Mammary epithelial cell (primary cell): ENCODE results near the gene CCDC178.

Source experiments
- CTCF ChIP-seq, 2 donors: IDR thresholded peaks in 1 of 2; conservative IDR thresholded peaks in 1 of 2; 2 replicates each; pipeline ENCODE4 v1.5.1; 2011 to 2012; ENCODE audit warnings: inconsistent platforms in 2 of 2, low read length in 2 of 2, mild to moderate bottlenecking in 2 of 2, control low read depth in 1 of 2, low read depth in 1 of 2; ENCODE audit not compliant: insufficient read depth in 1 of 2; ENCODE audit errors: extremely low read depth in 1 of 2
- EZH2 ChIP-seq: IDR thresholded peaks from 2 replicates; pipeline ENCODE4 v1.6.1; 2012; ENCODE audit warnings: low read length, inconsistent platforms, borderline replicate concordance

- TF ChIP-seq CTCF (conservative IDR thresholded peaks at IDR 0.05 in 1 of 2, IDR thresholded peaks at IDR 0.05 in 1 of 2; ENCODE audit: extremely low read depth in 1 of 2, insufficient read depth in 1 of 2, low read depth in 1 of 2, low read length in 2 of 2) (no peak), EZH2 (no peak)
These were observed 170.2 kb downstream of the CCDC178 start for GRCh38 chr18:33270297-33270696.
